Measurements from ENCODE around the gene ANKRD44.

GRCh38 chr2:197059477-197059876 lies 251.1 kb downstream of the ANKRD44 start:
- no peak; the same call in 1 of the 2 replicates for TF ChIP-seq GATA2 (IDR thresholded peaks at IDR 0.05; ENCODE audit: low read depth, low read length)
- TF ChIP-seq GATA3 (IDR thresholded peaks at IDR 0.05; ENCODE audit: low read depth, low read length): peak; percentile 46; the same call in 1 of the 2 replicates
